Vagina (tissue), 2 donors: Measurements from ENCODE around the gene TMEM60. TPM values are rescaled to one million over a fixed set of nuclear protein-coding genes. Genes with fewer than 3 reads are reported as not detected.
"Not testable (repeated sequence)": the region's sequence is repeated elsewhere in the genome, so short reads cannot be mapped to it uniquely, and the experiment has no call there.

ENCODE experiments used
- DNase-seq, 2 donors: peaks; one replicate each; pipeline ENCODE4 v3.0.0-alpha.2; 2017; ENCODE audit errors: extremely low spot score in 2 of 2
- H3K27ac ChIP-seq: fragments of 200-600 bp; sonication (generic); one replicate; pipeline ENCODE4 v1.5.1; 2019
- H3K27me3 ChIP-seq: fragments of 200-600 bp; sonication (generic); one replicate; pipeline ENCODE4 v1.5.1; 2019
- H3K36me3 ChIP-seq, 2 donors: fragments of 200-600 bp; sonication (generic); one replicate each; pipeline ENCODE4 v1.5.1; 2017 to 2019
- H3K4me1 ChIP-seq: fragments of 200-600 bp; sonication (generic); one replicate; pipeline ENCODE4 v1.5.1; 2019
- H3K4me3 ChIP-seq, 2 donors: fragments of 200-600 bp; sonication (generic); 1 replicate in 1 of 2; 2 replicates in 1 of 2; pipeline ENCODE4 v1.5.1; 2016 to 2019
- H3K9me3 ChIP-seq: fragments of 200-600 bp; sonication (generic); one replicate; pipeline ENCODE4 v1.5.1; 2019
- POLR2A ChIP-seq, 2 donors: fragments of 450-650 bp; IDR thresholded peaks; one replicate each; pipeline ENCODE4 v1.6.1; 2017; ENCODE audit warnings: antibody characterized with exemption in 2 of 2, mild to moderate bottlenecking in 2 of 2, moderate library complexity in 2 of 2
- POLR2AphosphoS5 ChIP-seq, 2 donors: sonication (generic); formaldehyde crosslinking; IDR thresholded peaks; one replicate each; pipeline ENCODE4 v1.9.0; 2017; ENCODE audit warnings: antibody characterized with exemption in 2 of 2, mild to moderate bottlenecking in 2 of 2, low read depth in 1 of 2; ENCODE audit not compliant: insufficient read depth in 1 of 2
- intact Hi-C: fragments of 100-400 bp; cut with DNase I; formaldehyde crosslinking; loops from one replicate; pipeline ENCODE4 v1.15.1; 2023
- total RNA-seq: library from RNA; depleted of rRNA; stranded (reverse); fragments of >200 nt; gene quantifications from one replicate; pipeline ENCODE4 v1.2.3, GENCODE V29; 2016
- TF ChIP-seq, protein P1 (sequence below), 3 experiments: fragments of 450-650 bp in 2 of 3; fragments of 200-600 bp in 1 of 3; sonication (generic) in 1 of 3; IDR thresholded peaks; one replicate each; pipeline ENCODE4 v1.5.1; 2017 to 2019; ENCODE audit warnings: antibody characterized with exemption in 3 of 3, mild to moderate bottlenecking in 2 of 3, moderate library complexity in 2 of 3

TMEM60 gene
- total RNA-seq, 1 donor from 2014 or later: 13.5 TPM

DNA sequence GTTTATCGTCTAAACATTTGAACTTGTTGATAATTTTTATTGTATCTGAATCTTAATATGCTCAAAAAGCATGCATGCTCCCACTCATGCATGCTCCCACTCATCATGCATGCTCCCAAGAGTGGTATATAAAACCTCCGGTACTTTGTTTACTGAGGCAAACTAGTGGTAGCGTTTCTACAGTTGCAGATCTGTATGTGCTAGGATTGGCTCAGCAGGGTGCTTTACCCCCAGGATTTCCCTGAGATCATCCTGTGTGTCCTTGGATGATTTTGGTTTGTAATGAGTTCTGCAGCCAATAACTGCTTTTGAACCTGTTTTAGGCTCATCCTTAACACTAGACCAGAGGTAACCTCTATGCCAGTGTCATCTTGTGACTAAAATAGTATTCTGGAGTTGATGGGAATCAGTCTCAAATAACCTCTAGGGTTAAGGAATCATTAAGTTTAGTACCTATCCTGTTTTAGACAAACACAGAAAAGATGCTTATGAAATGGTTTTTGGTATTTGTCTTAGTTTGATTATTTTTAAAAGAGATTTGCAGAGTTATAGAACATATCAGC is 40.8 kb upstream of the TMEM60 start:
- H3K36me3 ChIP-seq: no peaks in the 10 kb centered on the region
- no peaks in the 10 kb centered on the region for H3K27me3 ChIP-seq
- no peak overlapping the region for H3K27ac ChIP-seq
- no peak overlapping the region for H3K4me3 ChIP-seq
- H3K9me3 ChIP-seq: no peaks in the 10 kb centered on the region
- no peak for DNase-seq
- H3K4me1 ChIP-seq: peaks cover 7% of the 10 kb centered on the region
- intact Hi-C loops: no loop called here
- TF ChIP-seq, protein P1, sequence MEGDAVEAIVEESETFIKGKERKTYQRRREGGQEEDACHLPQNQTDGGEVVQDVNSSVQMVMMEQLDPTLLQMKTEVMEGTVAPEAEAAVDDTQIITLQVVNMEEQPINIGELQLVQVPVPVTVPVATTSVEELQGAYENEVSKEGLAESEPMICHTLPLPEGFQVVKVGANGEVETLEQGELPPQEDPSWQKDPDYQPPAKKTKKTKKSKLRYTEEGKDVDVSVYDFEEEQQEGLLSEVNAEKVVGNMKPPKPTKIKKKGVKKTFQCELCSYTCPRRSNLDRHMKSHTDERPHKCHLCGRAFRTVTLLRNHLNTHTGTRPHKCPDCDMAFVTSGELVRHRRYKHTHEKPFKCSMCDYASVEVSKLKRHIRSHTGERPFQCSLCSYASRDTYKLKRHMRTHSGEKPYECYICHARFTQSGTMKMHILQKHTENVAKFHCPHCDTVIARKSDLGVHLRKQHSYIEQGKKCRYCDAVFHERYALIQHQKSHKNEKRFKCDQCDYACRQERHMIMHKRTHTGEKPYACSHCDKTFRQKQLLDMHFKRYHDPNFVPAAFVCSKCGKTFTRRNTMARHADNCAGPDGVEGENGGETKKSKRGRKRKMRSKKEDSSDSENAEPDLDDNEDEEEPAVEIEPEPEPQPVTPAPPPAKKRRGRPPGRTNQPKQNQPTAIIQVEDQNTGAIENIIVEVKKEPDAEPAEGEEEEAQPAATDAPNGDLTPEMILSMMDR (IDR thresholded peaks at IDR 0.05): no peak
- TF ChIP-seq POLR2A (IDR thresholded peaks at IDR 0.05) (no peak), POLR2AphosphoS5 (IDR thresholded peaks at IDR 0.05; ENCODE audit: insufficient read depth in 1 of 2, low read depth in 1 of 2) (no peak)

DNA sequence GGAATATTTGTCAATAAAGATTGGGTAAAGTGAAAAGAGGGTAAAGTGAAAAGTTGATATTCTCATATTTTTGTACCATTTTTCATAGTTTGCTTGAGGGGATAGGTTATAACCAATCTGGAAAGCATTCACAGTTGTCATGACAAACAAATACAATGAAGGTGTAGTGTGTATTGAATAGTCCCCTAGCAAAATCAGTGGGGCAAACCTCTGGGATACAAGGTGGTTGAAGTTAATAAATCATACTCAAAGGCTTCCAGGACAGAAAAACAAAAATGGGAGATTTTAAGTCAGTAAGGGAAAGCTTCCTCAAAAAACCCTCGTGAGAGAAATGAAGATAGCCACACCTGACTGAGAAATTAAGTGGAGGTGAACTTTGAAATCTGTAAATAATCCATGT is 39.7 kb upstream of the TMEM60 start:
- Histone ChIP-seq H3K27ac (no peak overlapping the region), H3K9me3 (no peaks in the 10 kb centered on the region), H3K27me3 (no peaks in the 10 kb centered on the region), H3K4me3 (no peak overlapping the region), H3K4me1 (peaks cover 7% of the 10 kb centered on the region), H3K36me3 (no peaks in the 10 kb centered on the region)
- no peak for DNase-seq
- TF ChIP-seq, protein P1 (IDR thresholded peaks at IDR 0.05): no peak
- TF ChIP-seq POLR2AphosphoS5 (IDR thresholded peaks at IDR 0.05; ENCODE audit: insufficient read depth in 1 of 2, low read depth in 1 of 2) (no peak), POLR2A (IDR thresholded peaks at IDR 0.05) (no peak)
- intact Hi-C loops: no loop called here

DNA sequence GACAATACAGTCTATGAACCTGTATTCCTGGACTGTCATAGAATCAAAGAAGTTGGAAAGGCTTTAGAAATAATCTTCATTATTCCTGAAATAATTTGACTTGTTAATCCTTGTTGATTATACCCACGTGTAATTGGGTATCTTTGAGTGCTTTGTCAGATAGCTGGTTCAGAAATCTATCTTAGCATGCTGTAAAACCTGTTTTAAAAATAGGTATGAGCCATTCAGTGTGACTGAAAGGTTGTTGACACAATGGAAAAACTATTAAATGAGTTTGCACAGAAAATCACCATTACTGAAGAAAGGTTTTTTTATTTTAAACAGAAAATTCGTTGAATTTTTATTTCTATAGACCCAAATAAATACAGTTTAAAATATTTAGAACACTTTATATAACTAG is 39.0 kb upstream of the TMEM60 start:
- intact Hi-C loops: no loop called here
- Histone ChIP-seq H3K4me1 (peaks cover 7% of the 10 kb centered on the region), H3K27ac (no peak overlapping the region), H3K27me3 (no peaks in the 10 kb centered on the region), H3K36me3 (no peaks in the 10 kb centered on the region), H3K9me3 (no peaks in the 10 kb centered on the region), H3K4me3 (no peak overlapping the region)
- TF ChIP-seq POLR2A (IDR thresholded peaks at IDR 0.05) (no peak), POLR2AphosphoS5 (IDR thresholded peaks at IDR 0.05; ENCODE audit: insufficient read depth in 1 of 2, low read depth in 1 of 2) (no peak)
- TF ChIP-seq, protein P1 (IDR thresholded peaks at IDR 0.05): no peak
- DNase-seq: no peak

GRCh38 chr7:77836425-77836824 is 38.2 kb upstream of the TMEM60 start:
- DNase-seq, intact Hi-C loops: not testable (repeated sequence)

DNA sequence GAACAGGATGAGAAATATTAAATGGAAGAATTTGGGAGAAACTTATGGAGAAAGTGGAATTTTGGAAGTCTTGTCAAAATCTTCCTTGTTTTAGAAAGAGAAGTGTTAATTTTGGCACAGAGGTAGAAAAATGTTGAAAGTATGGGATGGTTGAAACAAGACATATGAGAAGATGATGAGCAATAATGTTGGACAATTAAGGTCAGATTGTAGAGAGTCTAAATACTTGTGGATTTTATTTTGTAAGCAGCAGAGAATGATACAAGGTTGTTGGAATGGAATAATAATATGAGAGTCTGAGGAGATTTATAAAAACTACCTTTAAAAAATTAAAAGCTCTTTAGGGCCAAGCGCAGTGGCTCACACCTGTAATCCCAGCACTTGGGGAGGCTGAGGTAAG is 34.9 kb upstream of the TMEM60 start:
- H3K4me1 ChIP-seq: peaks cover 7% of the 10 kb centered on the region
- no peak for DNase-seq
- intact Hi-C loops: no loop called here

More at GRCh38 chr7:77836425-77836824, 38.2 kb upstream of the TMEM60 start:
- not testable (repeated sequence) for H3K4me3 ChIP-seq, H3K4me1 ChIP-seq, H3K9me3 ChIP-seq, H3K36me3 ChIP-seq, H3K27me3 ChIP-seq, H3K27ac ChIP-seq

More for the DNA sequence above, 34.9 kb upstream of the TMEM60 start:
- no peak overlapping the region for H3K4me3 ChIP-seq
- no peaks in the 10 kb centered on the region for H3K9me3 ChIP-seq
- TF ChIP-seq POLR2A (IDR thresholded peaks at IDR 0.05) (no peak), POLR2AphosphoS5 (IDR thresholded peaks at IDR 0.05; ENCODE audit: insufficient read depth in 1 of 2, low read depth in 1 of 2) (no peak)
- TF ChIP-seq, protein P1 (IDR thresholded peaks at IDR 0.05): no peak
- H3K27me3 ChIP-seq: no peaks in the 10 kb centered on the region
- no peaks in the 10 kb centered on the region for H3K36me3 ChIP-seq
- no peak overlapping the region for H3K27ac ChIP-seq
